ENCODE results near the gene ZNF467.

Gene ZNF467

GRCh38 chr7:149743476-149744255 is 29.7 kb downstream of the ZNF467 start:
- DNase-seq (ENCODE audit: low read depth), result no peak

GRCh38 chr7:149742075-149742701 is 31.2 kb downstream of the ZNF467 start:
- DNase-seq (ENCODE audit: low read depth), result peak; percentile 37

GRCh38 chr7:149741629-149742028 is 31.8 kb downstream of the ZNF467 start:
- no peak for DNase-seq (ENCODE audit: low read depth)

GRCh38 chr7:149736478-149737360 is 36.7 kb downstream of the ZNF467 start:
- DNase-seq (ENCODE audit: low read depth), result no peak

GRCh38 chr7:149735779-149736477 is 37.5 kb downstream of the ZNF467 start:
- DNase-seq (ENCODE audit: low read depth), result no peak

- DNase-seq (ENCODE audit: low read depth), result no peak
Measured at GRCh38 chr7:149735181-149735602, 38.2 kb downstream of the ZNF467 start.

- no peak for DNase-seq (ENCODE audit: low read depth)
Measured at GRCh38 chr7:149734791-149735075, 38.7 kb downstream of the ZNF467 start.

- no peak for DNase-seq (ENCODE audit: low read depth)
Measured at GRCh38 chr7:149733924-149734790, 39.2 kb downstream of the ZNF467 start.

GRCh38 chr7:149733131-149733923 is 40.1 kb downstream of the ZNF467 start:
- DNase-seq (ENCODE audit: low read depth), result no peak

GRCh38 chr7:149732611-149733010 is 40.8 kb downstream of the ZNF467 start:
- no peak for DNase-seq (ENCODE audit: low read depth)

GRCh38 chr7:149732111-149732561 is 41.3 kb downstream of the ZNF467 start:
- no peak for DNase-seq (ENCODE audit: low read depth)

- no peak for DNase-seq (ENCODE audit: low read depth)
Measured at GRCh38 chr7:149731207-149731955, 42.0 kb downstream of the ZNF467 start.

- DNase-seq (ENCODE audit: low read depth), result no peak
Measured at GRCh38 chr7:149729983-149730801, 43.2 kb downstream of the ZNF467 start.

GRCh38 chr7:149729586-149729982 is 43.8 kb downstream of the ZNF467 start:
- DNase-seq (ENCODE audit: low read depth), result no peak

GRCh38 chr7:149728491-149729375 is 44.7 kb downstream of the ZNF467 start:
- no peak for DNase-seq (ENCODE audit: low read depth)

GRCh38 chr7:149727899-149728476 is 45.4 kb downstream of the ZNF467 start:
- no peak for DNase-seq (ENCODE audit: low read depth)

Measured in stimulated activated CD8-positive, alpha-beta memory T cell treated with anti-CD3 and anti-CD28 coated beads, Interleukin-15, amount 100 ng/mL, for 1 hour (primary cell).